Measurements from ENCODE around the gene HNRNPA1L2. TPM values are rescaled to one million over a fixed set of nuclear protein-coding genes. Genes with fewer than 3 reads are reported as not detected.

The HNRNPA1L2 gene
- polyA plus RNA-seq, 1 of the 3 experiments (the other 2 are of a cell fraction), result 4.5 TPM

GRCh38 chr13:52665325-52665724 lies 23.1 kb downstream of the HNRNPA1L2 start:
- H3K9ac ChIP-seq, result no peak overlapping the region
- no peak overlapping the region for H2AFZ ChIP-seq (ENCODE audit: low read depth)
- H3K4me3 ChIP-seq (ENCODE audit: low read depth in 2 of 2, low read length in 1 of 2), result no peak overlapping the region
- no peaks in the 10 kb centered on the region; a peak in 1 of 4 replicates for H3K4me1 ChIP-seq (ENCODE audit: control insufficient read depth in 1 of 2, insufficient read depth in 2 of 2, low read depth in 1 of 2, low read length in 1 of 2)
- H3K4me2 ChIP-seq, result no peak overlapping the region
- ChIA-PET CTCF (interaction anchor here (0.6 to 5.1 kb wide), 52 partner anchors 8 to 536 kb away, joined by 3 to 86 read pairs (median 5); partner anchors contain the start of genes PCDH8 and SUGT1), POLR2A (interaction anchor here (0.6 to 0.8 kb wide), 2 partner anchors 23 to 163 kb away, joined by 4 to 5 read pairs; no protein-coding TSS in a partner anchor)
- H3K36me3 ChIP-seq (replicated peaks in 1 of 2; ENCODE audit: control insufficient read depth in 1 of 2, insufficient read depth in 2 of 2, low read length in 1 of 2), result peaks cover 73 to 80% of the 10 kb centered on the region in 2 experiments
- no peaks in the 10 kb centered on the region for H3K9me2 ChIP-seq
- no peak overlapping the region for H3K27ac ChIP-seq (ENCODE audit: low read depth in 2 of 2, low read length in 1 of 2)
- H3F3A ChIP-seq (replicated peaks; ENCODE audit: insufficient read depth), result peaks cover 13% of the 10 kb centered on the region
- no peak for TF ChIP-seq CHD2 (IDR thresholded peaks at IDR 0.05; ENCODE audit: low read length, partially characterized antibody)
- TF ChIP-seq SMC3 (IDR thresholded peaks at IDR 0.05; ENCODE audit: low read depth, low read length), result peak; percentile 20; the same call in 1 of the 2 replicates
- TF ChIP-seq, protein P1, sequence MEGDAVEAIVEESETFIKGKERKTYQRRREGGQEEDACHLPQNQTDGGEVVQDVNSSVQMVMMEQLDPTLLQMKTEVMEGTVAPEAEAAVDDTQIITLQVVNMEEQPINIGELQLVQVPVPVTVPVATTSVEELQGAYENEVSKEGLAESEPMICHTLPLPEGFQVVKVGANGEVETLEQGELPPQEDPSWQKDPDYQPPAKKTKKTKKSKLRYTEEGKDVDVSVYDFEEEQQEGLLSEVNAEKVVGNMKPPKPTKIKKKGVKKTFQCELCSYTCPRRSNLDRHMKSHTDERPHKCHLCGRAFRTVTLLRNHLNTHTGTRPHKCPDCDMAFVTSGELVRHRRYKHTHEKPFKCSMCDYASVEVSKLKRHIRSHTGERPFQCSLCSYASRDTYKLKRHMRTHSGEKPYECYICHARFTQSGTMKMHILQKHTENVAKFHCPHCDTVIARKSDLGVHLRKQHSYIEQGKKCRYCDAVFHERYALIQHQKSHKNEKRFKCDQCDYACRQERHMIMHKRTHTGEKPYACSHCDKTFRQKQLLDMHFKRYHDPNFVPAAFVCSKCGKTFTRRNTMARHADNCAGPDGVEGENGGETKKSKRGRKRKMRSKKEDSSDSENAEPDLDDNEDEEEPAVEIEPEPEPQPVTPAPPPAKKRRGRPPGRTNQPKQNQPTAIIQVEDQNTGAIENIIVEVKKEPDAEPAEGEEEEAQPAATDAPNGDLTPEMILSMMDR (IDR thresholded peaks at IDR 0.05), result peak; percentile 67
- peak; percentile 59 for TF ChIP-seq RAD21 (IDR thresholded peaks at IDR 0.05; ENCODE audit: low read length)
- TF ChIP-seq, protein P2, sequence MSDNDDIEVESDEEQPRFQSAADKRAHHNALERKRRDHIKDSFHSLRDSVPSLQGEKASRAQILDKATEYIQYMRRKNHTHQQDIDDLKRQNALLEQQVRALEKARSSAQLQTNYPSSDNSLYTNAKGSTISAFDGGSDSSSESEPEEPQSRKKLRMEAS (IDR thresholded peaks at IDR 0.05; ENCODE audit: low read depth), result no peak
- peak; percentile 22 for DNase-seq
- H3K79me2 ChIP-seq (ENCODE audit: insufficient read depth), result peaks cover 2% of the 10 kb centered on the region; the same call in 1 of the 2 replicates
- H3K9me3 ChIP-seq, result no peaks in the 10 kb centered on the region
- H4K20me1 ChIP-seq (ENCODE audit: insufficient read depth), result no peaks in the 10 kb centered on the region
- no peaks in the 10 kb centered on the region for H3K27me3 ChIP-seq (ENCODE audit: insufficient read depth)

- no peaks in the 10 kb centered on the region for H3K9me3 ChIP-seq
- no peak overlapping the region for H3K4me2 ChIP-seq
- peaks cover 15% of the 10 kb centered on the region; the same call in 1 of the 2 replicates for H3K79me2 ChIP-seq (ENCODE audit: insufficient read depth)
- H3K27ac ChIP-seq (ENCODE audit: low read depth in 2 of 2, low read length in 1 of 2), result no peak overlapping the region
- no peaks in the 10 kb centered on the region for H3K9me2 ChIP-seq
- CTCF ChIA-PET, result interaction anchor here (0.9 to 1.0 kb wide), 5 partner anchors 11 to 299 kb away, joined by 3 to 4 read pairs (median 4); no protein-coding TSS in a partner anchor
- TF ChIP-seq TAF1 (IDR thresholded peaks at IDR 0.05; ENCODE audit: borderline replicate concordance, low read depth, low read length), result no peak
- TF ChIP-seq, protein P1 (IDR thresholded peaks at IDR 0.05), result peak; percentile 50
- no peaks in the 10 kb centered on the region; a peak in 1 of 4 replicates for H3K4me1 ChIP-seq (ENCODE audit: control insufficient read depth in 1 of 2, insufficient read depth in 2 of 2, low read depth in 1 of 2, low read length in 1 of 2)
- H3K27me3 ChIP-seq (ENCODE audit: insufficient read depth), result no peaks in the 10 kb centered on the region
- 94% methylated on average over 2 of the region's 2 CpGs for WGBS (ENCODE audit: low lambda C conversion rate)
- H3F3A ChIP-seq (replicated peaks; ENCODE audit: insufficient read depth), result peaks cover 13% of the 10 kb centered on the region
- H4K20me1 ChIP-seq (ENCODE audit: insufficient read depth), result no peaks in the 10 kb centered on the region
- H3K9ac ChIP-seq, result no peak overlapping the region
- H3K4me3 ChIP-seq (ENCODE audit: low read depth in 2 of 2, low read length in 1 of 2), result no peak overlapping the region
- H2AFZ ChIP-seq (ENCODE audit: low read depth), result no peak overlapping the region
- POLR2A ChIA-PET, result no interaction called here
- H3K36me3 ChIP-seq (replicated peaks in 1 of 2; ENCODE audit: control insufficient read depth in 1 of 2, insufficient read depth in 2 of 2, low read length in 1 of 2), result peaks cover 54 to 64% of the 10 kb centered on the region in 2 experiments
- no peak for DNase-seq
Observed at GRCh38 chr13:52669677-52670076, 27.4 kb downstream of the HNRNPA1L2 start.
